ENCODE results near the gene AIRE. TPM values are rescaled to one million over a fixed set of nuclear protein-coding genes. Genes with fewer than 3 reads are reported as not detected.

AIRE gene
- total and polyA plus RNA-seq, 7 donors = 0.01 to 0.19 (median 0.11) TPM; not detected in 3

DNA sequence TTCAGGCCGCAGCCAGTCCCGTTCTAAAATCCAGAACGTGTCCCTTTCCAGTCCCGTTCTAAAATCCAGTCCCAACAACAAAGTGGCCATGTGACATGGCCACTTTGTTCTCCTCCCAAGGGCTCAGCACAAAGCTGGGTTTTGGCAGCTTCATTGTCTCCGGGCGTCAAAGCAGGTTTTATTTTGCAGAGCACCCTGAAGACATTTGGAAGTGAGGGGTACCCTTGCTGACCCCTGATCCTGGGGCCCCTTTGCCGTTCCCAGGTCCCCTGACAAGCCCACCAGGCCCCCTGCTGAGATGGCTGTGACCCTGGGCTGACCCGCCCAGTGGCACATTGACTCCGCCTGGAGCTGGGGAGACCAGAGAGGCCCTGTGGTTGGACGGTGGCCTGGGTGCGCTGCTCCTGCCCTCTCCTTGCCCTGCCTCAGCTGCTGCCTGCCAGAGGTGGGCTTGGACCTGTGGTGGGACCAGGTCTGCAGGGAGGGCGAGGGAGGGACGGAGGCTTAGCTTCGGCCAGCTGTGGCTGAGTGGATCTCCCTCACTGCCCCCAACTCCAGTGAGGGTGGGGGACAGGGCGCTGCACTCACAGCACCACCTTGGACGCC lies 18.4 kb downstream of the AIRE start:
- DNase-seq (no peak), ATAC-seq (no peak)
- Histone ChIP-seq H3K9me3 (no peaks in the 10 kb centered on the region), H3K27ac (no peak overlapping the region), H3K4me3 (no peak overlapping the region), H3K36me3 (ENCODE audit: insufficient read depth in 1 of 2, low read depth in 1 of 2) (no peaks in the 10 kb centered on the region), H3K27me3 (ENCODE audit: insufficient read depth in 3 of 3, low read length in 2 of 3) (peaks cover 0 to 4% (median 0%) of the 10 kb centered on the region in 3 donors), H3K4me1 (peaks cover 25% of the 10 kb centered on the region)
- intact Hi-C loops (cut with DNase I) = loop anchor here in 1 of 2 donors (5.0 kb wide), 1 partner anchor 33 kb away; the partner anchor contains the start of gene CFAP410
- 78 to 85% (median 79%) methylated on average over 14 to 16 of the region's 16 CpGs for WGBS, 3 donors
- TF ChIP-seq, protein P1, sequence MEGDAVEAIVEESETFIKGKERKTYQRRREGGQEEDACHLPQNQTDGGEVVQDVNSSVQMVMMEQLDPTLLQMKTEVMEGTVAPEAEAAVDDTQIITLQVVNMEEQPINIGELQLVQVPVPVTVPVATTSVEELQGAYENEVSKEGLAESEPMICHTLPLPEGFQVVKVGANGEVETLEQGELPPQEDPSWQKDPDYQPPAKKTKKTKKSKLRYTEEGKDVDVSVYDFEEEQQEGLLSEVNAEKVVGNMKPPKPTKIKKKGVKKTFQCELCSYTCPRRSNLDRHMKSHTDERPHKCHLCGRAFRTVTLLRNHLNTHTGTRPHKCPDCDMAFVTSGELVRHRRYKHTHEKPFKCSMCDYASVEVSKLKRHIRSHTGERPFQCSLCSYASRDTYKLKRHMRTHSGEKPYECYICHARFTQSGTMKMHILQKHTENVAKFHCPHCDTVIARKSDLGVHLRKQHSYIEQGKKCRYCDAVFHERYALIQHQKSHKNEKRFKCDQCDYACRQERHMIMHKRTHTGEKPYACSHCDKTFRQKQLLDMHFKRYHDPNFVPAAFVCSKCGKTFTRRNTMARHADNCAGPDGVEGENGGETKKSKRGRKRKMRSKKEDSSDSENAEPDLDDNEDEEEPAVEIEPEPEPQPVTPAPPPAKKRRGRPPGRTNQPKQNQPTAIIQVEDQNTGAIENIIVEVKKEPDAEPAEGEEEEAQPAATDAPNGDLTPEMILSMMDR (IDR thresholded peaks at IDR 0.05) = no peak

DNA sequence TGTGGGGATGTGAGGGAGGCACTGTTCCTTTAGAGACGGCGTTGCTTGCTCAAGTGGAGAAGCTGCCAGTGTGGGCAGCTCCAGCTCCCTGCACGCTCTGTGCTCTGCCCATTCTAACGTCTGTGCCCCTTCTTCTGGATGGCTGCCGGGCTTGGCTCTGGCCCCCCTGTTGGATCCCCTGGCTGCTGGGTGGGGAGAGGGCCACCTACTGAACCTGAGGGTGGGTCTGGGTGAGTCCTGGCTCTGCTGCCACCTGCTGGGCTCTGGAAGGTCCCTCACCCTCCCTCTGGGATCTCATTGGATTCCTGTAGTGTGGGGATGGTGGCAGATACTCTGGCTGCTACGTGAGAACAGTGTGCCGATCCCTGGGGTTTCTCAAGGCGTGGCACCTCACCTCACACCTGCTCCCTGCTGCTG lies 19.2 kb downstream of the AIRE start:
- ATAC-seq (peak in 2 of 4 donors; percentile 40 to 46), DNase-seq (no peak)
- intact Hi-C loops (cut with DNase I) = loop anchor here in 1 of 2 donors (5.0 kb wide), 1 partner anchor 32 kb away; the partner anchor contains the start of gene CFAP410
- no peak overlapping the region for H3K27ac ChIP-seq
- TF ChIP-seq, protein P1 (IDR thresholded peaks at IDR 0.05) = peak; percentile 36
- peaks cover 20% of the 10 kb centered on the region for H3K4me1 ChIP-seq
- H3K4me3 ChIP-seq = no peak overlapping the region
- no peaks in the 10 kb centered on the region for H3K9me3 ChIP-seq
- no peaks in the 10 kb centered on the region for H3K27me3 ChIP-seq (ENCODE audit: insufficient read depth in 3 of 3, low read length in 2 of 3)
- WGBS, 3 donors = 59 to 73% (median 69%) methylated on average over 8 of the region's 8 CpGs
- H3K36me3 ChIP-seq (ENCODE audit: insufficient read depth in 1 of 2, low read depth in 1 of 2) = peaks cover 0 to under 1% of the 10 kb centered on the region in 2 donors

DNA sequence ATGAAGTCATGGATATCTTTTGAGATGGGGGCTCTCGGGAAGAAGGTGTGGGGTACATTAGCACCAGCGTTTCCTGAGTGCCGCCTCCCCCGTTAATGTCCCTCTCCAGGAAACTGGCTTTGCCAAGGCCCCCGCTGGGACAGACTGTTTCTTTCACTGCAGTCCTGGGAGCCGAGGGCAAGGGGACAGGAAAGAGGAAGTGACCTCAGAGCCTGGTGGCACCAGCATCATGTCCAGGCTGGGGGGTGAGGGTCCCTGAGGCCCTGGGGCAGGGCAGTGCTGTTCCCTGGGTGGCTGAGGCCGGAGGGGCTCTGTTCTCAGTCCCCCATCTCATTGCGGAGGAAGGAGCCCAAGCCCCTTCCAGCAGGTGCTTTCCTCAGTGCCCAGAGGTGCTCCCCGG lies 20.0 kb downstream of the AIRE start:
- TF ChIP-seq, protein P1 (IDR thresholded peaks at IDR 0.05) = no peak
- Histone ChIP-seq H3K4me3 (no peak overlapping the region), H3K27ac (no peak overlapping the region), H3K9me3 (no peaks in the 10 kb centered on the region), H3K36me3 (ENCODE audit: insufficient read depth in 1 of 2, low read depth in 1 of 2) (peaks cover 0 to 8% of the 10 kb centered on the region in 2 donors), H3K4me1 (peaks cover 19% of the 10 kb centered on the region), H3K27me3 (ENCODE audit: insufficient read depth in 3 of 3, low read length in 2 of 3) (no peaks in the 10 kb centered on the region)
- intact Hi-C loops (cut with DNase I) = no loop called here
- 72 to 81% (median 80%) methylated on average over 9 of the region's 9 CpGs for WGBS, 3 donors
- ATAC-seq (no peak), DNase-seq (no peak)

- H3K36me3 ChIP-seq (ENCODE audit: insufficient read depth in 1 of 2, low read depth in 1 of 2) = peaks cover 0 to 18% of the 10 kb centered on the region in 2 donors
- H3K27me3 ChIP-seq (ENCODE audit: insufficient read depth in 3 of 3, low read length in 2 of 3) = no peaks in the 10 kb centered on the region
- no peak overlapping the region for H3K4me3 ChIP-seq
- H3K27ac ChIP-seq = no peak overlapping the region
- no peaks in the 10 kb centered on the region for H3K9me3 ChIP-seq
- TF ChIP-seq, protein P1 (IDR thresholded peaks at IDR 0.05) = no peak
- peaks cover 6% of the 10 kb centered on the region for H3K4me1 ChIP-seq
- 88 to 92% (median 88%) methylated on average over 17 to 21 of the region's 21 CpGs for WGBS, 3 donors
- ATAC-seq (no peak), DNase-seq (no peak)
- intact Hi-C loops (cut with DNase I) = no loop called here
Observed at GRCh38 chr21:44306936-44307704, 21.4 kb downstream of the AIRE start.

Measured in psoas muscle (tissue), 8 donors.